HG02885 (cell line): ENCODE measurements around the gene PRPSAP1.

ENCODE experiments used
- ATAC-seq: cut with Tn5 transposase; IDR thresholded peaks from one replicate; pipeline ENCODE4 v1.9.1; 2021; ENCODE audit warnings: mild to moderate bottlenecking; ENCODE audit not compliant: unreplicated experiment, poor library complexity

Gene PRPSAP1

DNA sequence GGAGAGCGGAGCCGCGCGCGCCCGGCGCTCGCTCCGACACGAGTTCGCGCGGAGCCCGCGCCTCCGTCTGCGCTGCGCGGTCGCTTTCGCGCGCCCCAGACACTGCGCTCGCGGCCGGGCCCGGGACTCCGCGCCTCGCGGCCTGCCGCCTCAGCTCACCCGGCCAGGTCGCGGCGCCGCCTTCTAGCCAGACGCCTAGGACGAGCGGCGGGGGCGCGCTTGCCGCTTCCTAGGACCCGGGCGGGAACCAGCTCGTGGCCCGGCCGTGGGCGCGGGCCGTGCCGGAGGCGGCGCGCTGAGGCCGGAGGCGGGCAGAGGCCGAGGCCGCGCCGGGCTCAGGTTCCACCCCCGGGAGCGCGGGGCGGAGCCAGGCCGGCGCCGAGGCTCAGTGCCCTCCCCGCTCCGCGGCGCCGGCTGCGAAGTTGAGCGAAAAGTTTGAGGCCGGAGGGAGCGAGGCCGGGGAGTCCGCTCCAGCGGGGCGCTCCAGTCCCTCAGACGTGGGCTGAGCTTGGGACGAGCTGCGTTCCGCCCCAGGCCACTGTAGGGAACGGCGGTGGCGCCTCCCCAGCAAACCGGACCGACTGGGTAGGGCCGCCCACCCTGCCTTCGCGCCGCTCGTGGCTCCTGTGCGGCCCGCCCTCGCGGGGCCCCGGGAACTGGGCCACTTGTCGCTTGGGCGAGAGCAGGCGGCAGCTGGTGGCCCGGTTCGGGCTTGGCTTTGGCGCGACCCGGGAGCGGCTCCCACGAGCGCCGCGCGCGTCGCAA, 30.7 kb upstream of the PRPSAP1 start, which contains the start of gene SPHK1:
TSS of gene SPHK1 (plus strand) at position 388 of the 765 bp plus-strand sequence. CDS start 1,036 bp downstream, outside the sequence.
- ATAC-seq, result peak; percentile 67

- ATAC-seq, result peak; percentile 6
Measured at GRCh38 chr17:76383546-76384221, 30.0 kb upstream of the PRPSAP1 start.

DNA sequence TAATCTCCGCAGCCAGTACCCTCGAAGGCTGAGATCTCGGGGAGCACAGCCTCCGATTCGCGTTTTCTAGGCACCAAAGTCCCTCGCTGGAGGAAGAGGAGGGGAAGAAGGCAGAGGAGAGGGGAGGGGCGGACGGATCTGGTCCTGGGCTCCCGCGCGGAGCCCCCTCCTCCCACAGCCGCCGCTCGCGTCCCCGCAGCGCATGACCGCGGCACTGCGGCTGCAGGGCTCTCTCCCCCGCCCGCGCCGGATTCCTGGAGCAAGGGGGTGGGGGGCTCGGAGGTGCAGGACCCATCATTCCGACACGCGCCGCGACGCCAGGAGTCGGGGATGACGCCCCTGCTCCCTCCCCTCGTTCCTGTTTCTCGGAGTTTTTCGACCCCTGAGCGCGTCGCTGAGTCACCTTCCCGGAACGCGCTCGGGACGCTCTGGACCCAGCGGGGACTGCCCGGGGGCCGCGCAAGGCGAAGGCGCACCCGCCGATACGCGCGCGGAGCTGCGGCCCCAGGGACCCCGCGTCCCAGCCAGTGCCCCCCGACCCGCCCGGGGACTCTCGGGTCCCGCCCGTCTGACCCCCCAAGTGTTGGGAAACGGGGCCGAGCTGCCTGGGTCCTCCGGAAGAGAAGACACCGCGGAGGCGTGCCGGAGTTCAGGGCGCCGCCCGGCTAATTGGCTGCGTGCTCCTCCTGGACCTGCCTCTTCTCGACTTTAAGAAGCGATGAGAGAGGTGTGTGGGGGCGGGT, 29.3 kb upstream of the PRPSAP1 start:
- peak; percentile 29 for ATAC-seq

DNA sequence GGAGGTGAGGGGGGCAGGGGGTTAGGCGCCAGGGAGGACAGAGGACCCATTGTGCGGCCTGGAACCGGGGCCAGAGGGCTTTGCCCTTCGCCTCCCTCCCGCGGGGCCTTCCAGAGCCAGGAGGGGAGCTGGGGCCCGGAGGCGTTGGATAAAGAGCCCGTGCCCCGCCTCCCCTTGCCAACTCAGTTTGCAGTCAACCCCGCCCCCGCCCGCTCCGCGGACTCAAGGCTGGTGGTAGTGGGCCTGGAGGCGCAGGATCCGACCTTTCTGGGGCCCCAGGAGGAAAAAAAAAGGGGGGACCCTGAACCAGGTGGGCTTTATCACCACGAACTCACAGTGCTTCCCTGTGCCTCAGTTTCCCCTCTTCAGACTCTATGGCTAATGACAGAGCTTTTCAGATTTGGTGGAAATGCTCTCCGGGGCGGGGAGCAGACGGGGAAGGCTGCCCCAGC, 28.7 kb upstream of the PRPSAP1 start:
- no peak for ATAC-seq

GRCh38 chr17:76381633-76382350, 28.1 kb upstream of the PRPSAP1 start:
- ATAC-seq, result no peak

- ATAC-seq, result no peak
Measured at GRCh38 chr17:76379646-76380376, 26.1 kb upstream of the PRPSAP1 start.

DNA sequence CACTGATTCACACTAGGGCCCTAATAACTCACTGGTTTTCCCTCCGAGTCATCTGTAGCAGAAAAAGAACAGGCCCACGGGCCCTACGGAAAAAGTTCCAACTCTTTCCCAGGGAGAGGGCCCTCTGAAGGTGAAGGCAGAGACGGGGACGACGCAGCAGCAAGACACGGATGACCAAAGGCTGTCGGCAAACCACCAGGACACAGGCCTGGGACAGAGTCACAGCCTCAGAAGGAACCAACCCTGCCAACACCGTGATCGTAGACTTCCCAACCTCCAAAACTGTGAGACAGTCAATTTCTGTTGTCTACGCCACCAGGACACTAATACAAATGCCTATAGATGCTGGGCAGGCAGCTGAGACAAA, 25.5 kb upstream of the PRPSAP1 start:
- ATAC-seq, result no peak

- no peak for ATAC-seq
Measured at GRCh38 chr17:76378548-76379274, 25.0 kb upstream of the PRPSAP1 start.

DNA sequence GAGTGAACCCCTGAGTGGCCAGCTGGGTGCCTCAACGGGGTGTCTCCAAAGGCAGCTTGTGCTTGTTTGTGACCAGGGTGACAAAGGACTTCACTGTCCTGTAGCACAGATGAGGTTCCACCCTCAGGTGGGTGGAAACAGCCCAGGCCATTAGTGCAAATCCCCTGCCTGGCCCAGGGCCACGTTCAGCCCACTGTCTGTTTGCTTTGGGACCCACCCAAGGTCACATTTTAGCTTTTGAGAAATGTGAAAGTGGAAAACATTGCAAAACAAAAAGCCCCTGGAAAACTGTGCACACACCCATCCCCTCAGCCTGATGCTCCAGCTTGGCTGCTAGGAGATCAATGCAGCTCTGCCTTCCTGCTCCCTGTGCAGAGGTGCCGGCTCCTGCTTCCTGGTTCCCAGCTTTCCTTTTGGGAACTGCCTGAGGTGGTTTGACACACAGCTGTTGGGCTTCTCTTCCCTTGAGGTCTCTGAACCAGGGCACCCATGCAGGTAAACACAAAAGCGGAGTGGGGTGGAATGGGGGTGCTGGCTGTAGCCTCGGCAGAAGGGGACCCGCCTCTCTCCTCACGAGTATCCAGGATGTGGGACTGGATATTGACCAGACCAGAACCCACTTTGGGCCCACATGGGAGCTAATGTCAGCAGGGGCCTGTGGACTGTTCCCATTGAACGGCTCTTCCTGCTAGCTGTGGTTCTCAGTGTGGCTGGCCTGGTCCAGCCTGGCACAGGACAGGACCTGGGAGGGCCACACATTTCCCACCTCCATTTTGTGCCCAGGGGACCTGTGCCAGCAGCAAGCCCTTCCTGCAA, 22.8 kb upstream of the PRPSAP1 start:
- no peak for ATAC-seq

GRCh38 chr17:76371656-76372628, 18.2 kb upstream of the PRPSAP1 start:
- ATAC-seq, result no peak

GRCh38 chr17:76370261-76370993, 16.7 kb upstream of the PRPSAP1 start:
- ATAC-seq, result no peak

DNA sequence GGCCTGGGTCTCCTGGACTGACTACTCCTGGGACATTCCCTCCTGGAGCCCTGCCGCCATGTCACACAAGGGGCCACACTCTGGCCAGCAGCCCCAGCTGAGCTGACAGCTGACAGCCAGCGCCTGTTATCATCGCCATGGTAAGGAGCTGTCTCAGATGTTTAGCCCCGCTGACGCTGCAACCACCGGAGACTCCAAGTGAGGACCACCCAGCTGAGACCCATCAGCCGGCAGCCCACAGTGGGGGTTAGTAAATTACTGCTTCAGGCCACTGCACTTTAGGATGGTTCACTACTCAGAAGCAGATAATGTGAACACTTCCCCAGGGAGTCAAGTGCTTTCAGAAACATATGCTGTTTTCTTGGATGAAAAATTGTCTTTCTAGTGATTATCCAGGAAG, 16.1 kb upstream of the PRPSAP1 start:
- no peak for ATAC-seq

DNA sequence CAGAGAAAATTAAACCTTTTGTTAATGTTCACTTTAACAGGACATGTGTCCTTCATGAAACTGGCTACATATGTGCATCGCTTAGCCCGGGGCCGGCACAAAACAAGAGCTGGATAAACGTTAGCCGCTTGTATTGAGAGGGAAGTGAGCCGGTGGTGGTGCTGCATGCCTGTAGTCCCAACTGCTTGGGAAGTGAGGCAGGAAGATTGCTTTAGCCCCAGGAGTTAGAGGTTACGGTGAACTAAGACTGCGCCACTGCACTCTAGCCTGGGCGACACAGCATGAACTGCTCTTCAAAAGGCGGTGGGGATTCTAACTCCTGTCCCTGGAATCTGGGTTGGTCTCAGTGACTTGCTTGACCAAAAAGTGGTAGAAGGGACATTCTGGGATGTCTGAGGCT, 15.7 kb upstream of the PRPSAP1 start:
- ATAC-seq, result no peak

DNA sequence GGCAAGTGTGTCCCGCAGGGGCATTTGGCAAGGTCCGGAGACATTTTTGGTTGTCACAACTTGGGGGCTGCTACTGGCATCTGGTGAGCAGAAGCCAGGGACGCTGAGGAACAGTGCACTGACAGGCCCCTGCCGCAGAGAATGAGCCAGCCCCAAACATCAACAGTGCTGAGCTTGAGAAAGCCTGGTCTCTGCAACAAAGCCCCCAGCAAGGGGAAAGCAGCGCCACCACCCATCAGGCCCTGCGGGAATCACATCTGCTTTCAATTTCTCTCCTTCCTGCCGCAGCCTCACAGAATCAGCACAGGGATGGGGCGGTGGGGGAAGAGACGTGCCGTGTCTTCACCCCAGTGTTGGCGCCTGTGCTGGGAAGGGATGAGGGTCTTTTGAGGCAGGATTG, 14.8 kb upstream of the PRPSAP1 start:
- no peak for ATAC-seq

DNA sequence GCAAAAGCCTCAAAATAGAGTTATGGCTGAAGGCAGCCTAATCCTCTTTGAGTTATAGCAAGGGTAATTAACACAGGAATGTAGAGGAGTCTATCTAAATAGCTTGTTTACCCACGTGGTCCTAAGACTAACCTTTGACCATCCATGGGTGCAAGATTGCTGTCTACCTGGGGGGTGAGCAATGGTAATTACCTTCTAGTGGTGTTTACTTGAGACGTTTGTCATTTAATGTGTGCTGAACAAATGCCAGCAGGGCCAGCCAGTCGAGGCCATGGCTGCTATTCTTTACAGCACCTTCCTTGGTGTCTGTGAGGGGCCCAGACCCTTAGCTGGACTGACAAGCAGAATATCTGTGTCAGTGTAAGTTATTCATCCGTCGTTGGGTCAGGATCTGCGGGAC, 13.9 kb upstream of the PRPSAP1 start:
- ATAC-seq, result no peak

DNA sequence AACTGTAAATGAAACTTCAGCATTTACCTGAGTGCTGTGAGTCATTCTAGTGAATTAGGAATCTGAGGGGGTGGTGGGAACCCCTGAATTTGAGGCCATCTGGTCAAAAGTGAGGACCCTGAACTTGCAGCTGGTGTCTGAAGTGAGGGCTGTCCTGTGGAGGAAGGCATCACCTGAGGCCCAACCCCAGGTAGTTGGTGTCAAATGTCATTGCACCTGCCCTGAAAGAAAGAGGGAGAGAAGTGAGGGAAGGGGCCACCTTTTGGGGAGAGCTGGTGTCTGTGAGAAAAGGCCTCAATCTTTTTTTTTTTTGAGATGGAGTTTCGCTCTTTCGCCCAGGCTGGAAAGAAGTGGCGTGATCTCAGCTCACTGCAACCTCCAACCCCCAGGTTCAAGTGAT, 12.5 kb upstream of the PRPSAP1 start:
- ATAC-seq, result no peak
